ENCODE measurements around the gene CLPSL2. TPM values are rescaled to one million over a fixed set of nuclear protein-coding genes. Genes with fewer than 3 reads are reported as not detected.

The CLPSL2 gene
- total RNA-seq, 1 donor: not detected

GRCh38 chr6:35794536-35795452 lies 18.4 kb downstream of the CLPSL2 start:
- Histone ChIP-seq H3K4me2 (ENCODE audit: insufficient read depth, low read length) (no peak overlapping the region), H3K4me1 (ENCODE audit: insufficient read depth, low read length) (no peaks in the 10 kb centered on the region), H4K20me1 (ENCODE audit: insufficient read depth, low read length) (no peaks in the 10 kb centered on the region), H3K27me3 (ENCODE audit: insufficient read depth, low read length) (peaks cover 33% of the 10 kb centered on the region), H3K27ac (ENCODE audit: low read depth, low read length) (no peak overlapping the region), H3K36me3 (ENCODE audit: insufficient read depth, low read length) (no peaks in the 10 kb centered on the region), H3K79me2 (ENCODE audit: insufficient read depth, low read length) (no peaks in the 10 kb centered on the region), H3K4me3 (ENCODE audit: insufficient read depth, low read length) (no peak overlapping the region), H3K9me3 (ENCODE audit: low read depth, low read length) (no peaks in the 10 kb centered on the region), H2AFZ (ENCODE audit: low read length) (no peak overlapping the region)
- no peak for DNase-seq (ENCODE audit: insufficient read length, low spot score, missing footprints)
- no peak for TF ChIP-seq CTCF (IDR thresholded peaks at IDR 0.05; ENCODE audit: extremely low read depth, low read depth, low read length)

GRCh38 chr6:35795453-35796071 lies 19.2 kb downstream of the CLPSL2 start:
- no peak overlapping the region for H3K4me2 ChIP-seq (ENCODE audit: insufficient read depth, low read length)
- no peak overlapping the region for H2AFZ ChIP-seq (ENCODE audit: low read length)
- no peaks in the 10 kb centered on the region for H3K4me1 ChIP-seq (ENCODE audit: insufficient read depth, low read length)
- H3K79me2 ChIP-seq (ENCODE audit: insufficient read depth, low read length): no peaks in the 10 kb centered on the region
- DNase-seq (ENCODE audit: insufficient read length, low spot score, missing footprints): no peak
- TF ChIP-seq CTCF (IDR thresholded peaks at IDR 0.05; ENCODE audit: extremely low read depth, low read depth, low read length): no peak
- H4K20me1 ChIP-seq (ENCODE audit: insufficient read depth, low read length): no peaks in the 10 kb centered on the region
- no peak overlapping the region for H3K27ac ChIP-seq (ENCODE audit: low read depth, low read length)
- no peak overlapping the region for H3K4me3 ChIP-seq (ENCODE audit: insufficient read depth, low read length)
- H3K36me3 ChIP-seq (ENCODE audit: insufficient read depth, low read length): no peaks in the 10 kb centered on the region
- no peaks in the 10 kb centered on the region for H3K9me3 ChIP-seq (ENCODE audit: low read depth, low read length)
- peaks cover 28% of the 10 kb centered on the region for H3K27me3 ChIP-seq (ENCODE audit: insufficient read depth, low read length)

GRCh38 chr6:35796236-35796635 lies 19.8 kb downstream of the CLPSL2 start:
- Histone ChIP-seq H3K36me3 (ENCODE audit: insufficient read depth, low read length) (no peaks in the 10 kb centered on the region), H3K4me1 (ENCODE audit: insufficient read depth, low read length) (no peaks in the 10 kb centered on the region), H3K79me2 (ENCODE audit: insufficient read depth, low read length) (no peaks in the 10 kb centered on the region), H4K20me1 (ENCODE audit: insufficient read depth, low read length) (no peaks in the 10 kb centered on the region), H3K9me3 (ENCODE audit: low read depth, low read length) (no peaks in the 10 kb centered on the region), H3K4me2 (ENCODE audit: insufficient read depth, low read length) (no peak overlapping the region), H2AFZ (ENCODE audit: low read length) (no peak overlapping the region), H3K27me3 (ENCODE audit: insufficient read depth, low read length) (peaks cover 28% of the 10 kb centered on the region), H3K4me3 (ENCODE audit: insufficient read depth, low read length) (no peak overlapping the region), H3K27ac (ENCODE audit: low read depth, low read length) (no peak overlapping the region)
- no peak for TF ChIP-seq CTCF (IDR thresholded peaks at IDR 0.05; ENCODE audit: extremely low read depth, low read depth, low read length)
- DNase-seq (ENCODE audit: insufficient read length, low spot score, missing footprints): no peak

Data from osteoblast (primary cell).